WTC11 (cell line): Measurements from ENCODE around the gene AKAP6.

Experiments used
- ELF4 ChIP-seq: sonication (generic); formaldehyde crosslinking; IDR thresholded peaks from 2 replicates; pipeline ENCODE4 v1.8.1; 2022; ENCODE audit warnings: low read depth, mild to moderate bottlenecking, moderate library complexity, missing genetic modification reagents
- EMX1 ChIP-seq: fragments of 250-450 bp; sonication (Bioruptor Pico); IDR thresholded peaks from 2 replicates; pipeline ENCODE4 v1.8.0; 2021; ENCODE audit warnings: mild to moderate bottlenecking
- NFE2L1 ChIP-seq: sonication (generic); formaldehyde crosslinking; IDR thresholded peaks from 2 replicates; pipeline ENCODE4 v1.8.1; 2023; ENCODE audit warnings: missing genetic modification reagents
- ZNF263 ChIP-seq: sonication (generic); formaldehyde crosslinking; IDR thresholded peaks from 2 replicates; pipeline ENCODE4 v1.8.1; 2022; ENCODE audit warnings: low read depth, mild to moderate bottlenecking, moderate library complexity, missing genetic modification reagents
- ZNF317 ChIP-seq: sonication (generic); formaldehyde crosslinking; IDR thresholded peaks from 2 replicates; pipeline ENCODE4 v1.8.1; 2023; ENCODE audit warnings: low read depth, mild to moderate bottlenecking, moderate library complexity, missing genetic modification reagents, borderline replicate concordance
- TF ChIP-seq, protein P1 (sequence below): fragments of 200-600 bp; IDR thresholded peaks from 2 replicates; pipeline ENCODE4 v1.8.0; 2022; ENCODE audit warnings: antibody characterized with exemption
- TF ChIP-seq, protein P2 (sequence below): sonication (generic); formaldehyde crosslinking; conservative IDR thresholded peaks from 2 replicates; pipeline ENCODE4 v1.8.1; 2023; ENCODE audit warnings: mild to moderate bottlenecking, low read depth, missing genetic modification reagents, moderate library complexity

DNA sequence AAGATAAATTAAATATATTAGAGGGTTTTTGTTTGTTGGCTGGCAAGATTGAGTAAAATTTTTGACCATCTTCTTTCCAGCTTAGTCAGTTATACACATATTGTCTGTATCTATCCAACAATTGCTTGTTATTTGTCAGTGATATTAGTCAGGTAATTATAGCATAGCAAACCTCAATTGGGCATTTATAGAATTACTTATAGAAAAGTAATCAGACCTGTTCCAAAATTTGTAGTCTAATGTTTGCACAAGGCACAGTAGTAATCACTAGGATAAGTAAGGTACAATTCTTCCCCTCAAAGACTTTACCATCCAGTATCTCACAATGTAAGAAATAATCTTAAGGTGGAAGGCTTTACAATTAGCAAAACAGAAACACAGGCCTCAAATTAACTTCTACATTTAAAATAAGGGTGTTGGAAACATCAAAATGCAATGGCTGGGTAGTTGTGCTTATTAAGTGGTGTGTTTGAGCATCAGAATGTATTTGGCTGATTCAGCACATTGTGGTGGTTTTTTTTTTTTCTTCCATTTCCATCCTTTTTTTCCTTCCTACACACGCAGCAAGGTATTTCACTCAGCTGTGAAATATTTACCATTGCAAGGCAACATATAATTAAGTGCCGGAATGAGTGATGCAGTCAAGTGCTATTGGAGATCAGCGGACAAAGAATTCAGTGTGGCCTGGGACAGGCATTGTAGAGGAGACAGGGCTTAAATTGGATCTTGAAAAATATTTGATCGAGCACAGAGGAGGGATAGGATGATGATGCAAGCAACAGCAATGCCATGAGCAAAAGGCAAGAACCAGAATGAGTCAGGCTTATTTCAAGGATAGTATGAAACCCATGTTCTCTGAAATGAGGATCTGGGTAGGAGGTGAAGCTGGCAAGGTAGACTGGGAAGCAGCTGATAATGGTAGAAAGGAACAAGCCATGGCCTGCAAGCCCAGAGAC is 178.2 kb downstream of the AKAP6 start:
- no peak for TF ChIP-seq EMX1
- TF ChIP-seq ZNF263 (CRISPR knock-in tag): no peak
- TF ChIP-seq NFE2L1: no peak
- TF ChIP-seq, protein P1, sequence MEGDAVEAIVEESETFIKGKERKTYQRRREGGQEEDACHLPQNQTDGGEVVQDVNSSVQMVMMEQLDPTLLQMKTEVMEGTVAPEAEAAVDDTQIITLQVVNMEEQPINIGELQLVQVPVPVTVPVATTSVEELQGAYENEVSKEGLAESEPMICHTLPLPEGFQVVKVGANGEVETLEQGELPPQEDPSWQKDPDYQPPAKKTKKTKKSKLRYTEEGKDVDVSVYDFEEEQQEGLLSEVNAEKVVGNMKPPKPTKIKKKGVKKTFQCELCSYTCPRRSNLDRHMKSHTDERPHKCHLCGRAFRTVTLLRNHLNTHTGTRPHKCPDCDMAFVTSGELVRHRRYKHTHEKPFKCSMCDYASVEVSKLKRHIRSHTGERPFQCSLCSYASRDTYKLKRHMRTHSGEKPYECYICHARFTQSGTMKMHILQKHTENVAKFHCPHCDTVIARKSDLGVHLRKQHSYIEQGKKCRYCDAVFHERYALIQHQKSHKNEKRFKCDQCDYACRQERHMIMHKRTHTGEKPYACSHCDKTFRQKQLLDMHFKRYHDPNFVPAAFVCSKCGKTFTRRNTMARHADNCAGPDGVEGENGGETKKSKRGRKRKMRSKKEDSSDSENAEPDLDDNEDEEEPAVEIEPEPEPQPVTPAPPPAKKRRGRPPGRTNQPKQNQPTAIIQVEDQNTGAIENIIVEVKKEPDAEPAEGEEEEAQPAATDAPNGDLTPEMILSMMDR: no peak
- TF ChIP-seq, protein P2, sequence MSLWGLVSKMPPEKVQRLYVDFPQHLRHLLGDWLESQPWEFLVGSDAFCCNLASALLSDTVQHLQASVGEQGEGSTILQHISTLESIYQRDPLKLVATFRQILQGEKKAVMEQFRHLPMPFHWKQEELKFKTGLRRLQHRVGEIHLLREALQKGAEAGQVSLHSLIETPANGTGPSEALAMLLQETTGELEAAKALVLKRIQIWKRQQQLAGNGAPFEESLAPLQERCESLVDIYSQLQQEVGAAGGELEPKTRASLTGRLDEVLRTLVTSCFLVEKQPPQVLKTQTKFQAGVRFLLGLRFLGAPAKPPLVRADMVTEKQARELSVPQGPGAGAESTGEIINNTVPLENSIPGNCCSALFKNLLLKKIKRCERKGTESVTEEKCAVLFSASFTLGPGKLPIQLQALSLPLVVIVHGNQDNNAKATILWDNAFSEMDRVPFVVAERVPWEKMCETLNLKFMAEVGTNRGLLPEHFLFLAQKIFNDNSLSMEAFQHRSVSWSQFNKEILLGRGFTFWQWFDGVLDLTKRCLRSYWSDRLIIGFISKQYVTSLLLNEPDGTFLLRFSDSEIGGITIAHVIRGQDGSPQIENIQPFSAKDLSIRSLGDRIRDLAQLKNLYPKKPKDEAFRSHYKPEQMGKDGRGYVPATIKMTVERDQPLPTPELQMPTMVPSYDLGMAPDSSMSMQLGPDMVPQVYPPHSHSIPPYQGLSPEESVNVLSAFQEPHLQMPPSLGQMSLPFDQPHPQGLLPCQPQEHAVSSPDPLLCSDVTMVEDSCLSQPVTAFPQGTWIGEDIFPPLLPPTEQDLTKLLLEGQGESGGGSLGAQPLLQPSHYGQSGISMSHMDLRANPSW (CRISPR knock-in tag): no peak
- no peak for TF ChIP-seq ELF4
- no peak for TF ChIP-seq ZNF317 (CRISPR knock-in tag)
